Keratinocyte (primary cell): Measurements from ENCODE around the gene URB2. TPM values are rescaled to one million over a fixed set of nuclear protein-coding genes. Genes with fewer than 3 reads are reported as not detected.

Source experiments
- DNase-seq: peaks from one replicate; pipeline ENCODE4 v3.0.0-alpha.2; 2011; ENCODE audit warnings: low read depth, missing footprints, low spot score
- FAIRE-seq: peaks from 2 replicates; lab custom pipeline; 2011; peaks lifted over from hg19 to GRCh38; lab: Jason Lieb, UNC
- H2AFZ ChIP-seq: 2 replicates; pipeline ENCODE4 v1.6.0; 2012; ENCODE audit warnings: low read length, control low read depth, inconsistent platforms; ENCODE audit not compliant: control insufficient read depth
- H3K27ac ChIP-seq: 2 replicates; pipeline ENCODE4 v1.5.1; 2011; ENCODE audit warnings: low read length; ENCODE audit not compliant: control insufficient read depth, insufficient read depth
- H3K27me3 ChIP-seq: 3 replicates; pipeline ENCODE4 v1.6.0; 2011; ENCODE audit warnings: low read length; ENCODE audit not compliant: control insufficient read depth, insufficient read depth; ENCODE audit errors: extremely low read depth
- H3K36me3 ChIP-seq, 2 experiments: 2 replicates in 1 of 2; 3 replicates in 1 of 2; pipeline ENCODE4 v1.5.1; 2011; ENCODE audit warnings: low read length in 2 of 2, mild to moderate bottlenecking in 1 of 2; ENCODE audit not compliant: control insufficient read depth in 2 of 2, insufficient read depth in 2 of 2; ENCODE audit errors: extremely low read depth in 1 of 2
- H3K4me1 ChIP-seq: 3 replicates; pipeline ENCODE4 v1.5.1; 2011; ENCODE audit warnings: low read length; ENCODE audit not compliant: control insufficient read depth, insufficient read depth; ENCODE audit errors: extremely low read depth
- H3K4me2 ChIP-seq: 3 replicates; pipeline ENCODE4 v1.6.0; 2011; ENCODE audit warnings: low read depth, low read length; ENCODE audit not compliant: control insufficient read depth, insufficient read depth; ENCODE audit errors: extremely low read depth
- H3K4me3 ChIP-seq, 3 experiments: fragments of 200-600 bp in 1 of 3; sonication (generic) in 1 of 3; 2 replicates in 2 of 3; 3 replicates in 1 of 3; pipeline ENCODE4 v1.5.1; 2011 to 2016; ENCODE audit warnings: low read length in 3 of 3, mild to moderate bottlenecking in 3 of 3, control low read depth in 2 of 3, inconsistent platforms in 1 of 3, low read depth in 1 of 3, mixed read lengths in 1 of 3, mixed run types in 1 of 3, moderate library complexity in 1 of 3; ENCODE audit not compliant: control insufficient read depth in 2 of 3, insufficient read depth in 2 of 3; ENCODE audit errors: extremely low read depth in 1 of 3
- H3K79me2 ChIP-seq: 2 replicates; pipeline ENCODE4 v1.6.0; 2012; ENCODE audit warnings: low read length; ENCODE audit not compliant: control insufficient read depth, insufficient read depth
- H3K9ac ChIP-seq: 3 replicates; pipeline ENCODE4 v1.6.0; 2011; ENCODE audit warnings: low read length; ENCODE audit not compliant: control insufficient read depth, insufficient read depth; ENCODE audit errors: extremely low read depth
- H3K9me1 ChIP-seq: 3 replicates; pipeline ENCODE4 v1.6.0; 2011; ENCODE audit warnings: low read length; ENCODE audit not compliant: control insufficient read depth, insufficient read depth; ENCODE audit errors: extremely low read depth
- H3K9me3 ChIP-seq: 2 replicates; pipeline ENCODE4 v1.5.1; 2012; ENCODE audit warnings: low read depth, low read length; ENCODE audit not compliant: control insufficient read depth
- H4K20me1 ChIP-seq: 3 replicates; pipeline ENCODE4 v1.6.0; 2011; ENCODE audit warnings: low read length; ENCODE audit not compliant: control insufficient read depth, insufficient read depth; ENCODE audit errors: extremely low read depth
- CTCF ChIP-seq, 3 experiments: IDR thresholded peaks in 1 of 3; conservative IDR thresholded peaks in 1 of 3; optimal IDR thresholded peaks in 1 of 3; 2 replicates in 2 of 3; 3 replicates in 1 of 3; pipeline versions ENCODE3 to v1.5.1; 2011; ENCODE audit warnings: low read length in 3 of 3, mild to moderate bottlenecking in 3 of 3, moderate library complexity in 2 of 3, control low read depth in 1 of 3, inconsistent platforms in 1 of 3; ENCODE audit not compliant: insufficient read depth in 2 of 3; ENCODE audit errors: extremely low read depth in 1 of 3
- EZH2 ChIP-seq: IDR thresholded peaks from one replicate; pipeline ENCODE4 v1.6.1; 2012; ENCODE audit warnings: inconsistent platforms, mild to moderate bottlenecking, low read length, moderate library complexity
- dilution Hi-C: fragments of 300-500 bp; cut with MboI; formaldehyde crosslinking; loops from one replicate; pipeline ENCODE4 v1.7.0; 2020; ENCODE audit warnings: low sequenced_read_pairs; ENCODE audit not compliant: extremely low pct_ligation_motif_present
- polyA plus RNA-seq, 5 experiments: library from polyadenylated mRNA; depleted of rRNA in 3 of 5; stranded (reverse) in 3 of 5; stranded (forward) in 1 of 5; unstranded in 1 of 5; fragments of >200 nt; gene quantifications; 1 replicate in 1 of 5; 2 replicates in 3 of 5; 3 replicates in 1 of 5; pipeline versions ENCODE4 v1.2.1 to v1.2.3, GENCODE V29; 2011 to 2012; ENCODE audit warnings: missing spikeins in 2 of 5, low read depth in 1 of 5, low replicate concordance in 1 of 5

Gene URB2
- polyA plus RNA-seq, 1 donor (not counting 4 experiments of a cell fraction or from before 2014, with no cell fraction given): 8.5 TPM

- Histone ChIP-seq H3K36me3 (peaks cover 12 to 34% of the 10 kb centered on the region in 2 experiments), H3K9me3 (no peaks in the 10 kb centered on the region), H3K27ac (no peak overlapping the region), H3K4me1 (no peaks in the 10 kb centered on the region), H4K20me1 (no peaks in the 10 kb centered on the region), H3K4me2 (no peak overlapping the region), H3K4me3 (no peak overlapping the region), H3K27me3 (no peaks in the 10 kb centered on the region), H3K9me1 (no peaks in the 10 kb centered on the region), H2AFZ (no peak overlapping the region), H3K79me2 (no peaks in the 10 kb centered on the region), H3K9ac (no peak overlapping the region)
- no peak for FAIRE-seq
- TF ChIP-seq CTCF (optimal IDR thresholded peaks at IDR 0.05 in 1 of 3, IDR thresholded peaks at IDR 0.05 in 1 of 3, conservative IDR thresholded peaks at IDR 0.05 in 1 of 3; ENCODE audit: extremely low read depth in 1 of 3, insufficient read depth in 2 of 3, low read length in 3 of 3) (no peak), EZH2 (no peak)
- dilution Hi-C loops: no loop called here
- DNase-seq: no peak
These were observed 29.7 kb downstream of the URB2 start for GRCh38 chr1:229655781-229656180.

GRCh38 chr1:229657993-229658755 is 32.1 kb downstream of the URB2 start:
- Histone ChIP-seq H3K9me1 (no peaks in the 10 kb centered on the region), H4K20me1 (no peaks in the 10 kb centered on the region)

More at GRCh38 chr1:229657993-229658755, 32.1 kb downstream of the URB2 start:
- DNase-seq: no peak
- Histone ChIP-seq H3K4me1 (peaks cover 1% of the 10 kb centered on the region), H3K4me2 (no peak overlapping the region), H3K79me2 (no peaks in the 10 kb centered on the region), H2AFZ (no peak overlapping the region), H3K9me3 (no peaks in the 10 kb centered on the region), H3K27me3 (no peaks in the 10 kb centered on the region), H3K9ac (no peak overlapping the region), H3K27ac (no peak overlapping the region), H3K36me3 (peaks cover 8 to 40% of the 10 kb centered on the region in 2 experiments), H3K4me3 (no peak overlapping the region)
- FAIRE-seq: no peak
- dilution Hi-C loops: no loop called here
- TF ChIP-seq CTCF (optimal IDR thresholded peaks at IDR 0.05 in 1 of 3, IDR thresholded peaks at IDR 0.05 in 1 of 3, conservative IDR thresholded peaks at IDR 0.05 in 1 of 3; ENCODE audit: extremely low read depth in 1 of 3, insufficient read depth in 2 of 3, low read length in 3 of 3): no peak
- TF ChIP-seq EZH2: no peak
